ENCODE results near the gene INKA2. TPM values are rescaled to one million over a fixed set of nuclear protein-coding genes. Genes with fewer than 3 reads are reported as not detected.
A peak's percentile ranks its signal among the peaks of the same experiment; 100 is the strongest.

INKA2 gene
- total RNA-seq, 1 donor from 2014 or later, result 4.5 TPM

DNA sequence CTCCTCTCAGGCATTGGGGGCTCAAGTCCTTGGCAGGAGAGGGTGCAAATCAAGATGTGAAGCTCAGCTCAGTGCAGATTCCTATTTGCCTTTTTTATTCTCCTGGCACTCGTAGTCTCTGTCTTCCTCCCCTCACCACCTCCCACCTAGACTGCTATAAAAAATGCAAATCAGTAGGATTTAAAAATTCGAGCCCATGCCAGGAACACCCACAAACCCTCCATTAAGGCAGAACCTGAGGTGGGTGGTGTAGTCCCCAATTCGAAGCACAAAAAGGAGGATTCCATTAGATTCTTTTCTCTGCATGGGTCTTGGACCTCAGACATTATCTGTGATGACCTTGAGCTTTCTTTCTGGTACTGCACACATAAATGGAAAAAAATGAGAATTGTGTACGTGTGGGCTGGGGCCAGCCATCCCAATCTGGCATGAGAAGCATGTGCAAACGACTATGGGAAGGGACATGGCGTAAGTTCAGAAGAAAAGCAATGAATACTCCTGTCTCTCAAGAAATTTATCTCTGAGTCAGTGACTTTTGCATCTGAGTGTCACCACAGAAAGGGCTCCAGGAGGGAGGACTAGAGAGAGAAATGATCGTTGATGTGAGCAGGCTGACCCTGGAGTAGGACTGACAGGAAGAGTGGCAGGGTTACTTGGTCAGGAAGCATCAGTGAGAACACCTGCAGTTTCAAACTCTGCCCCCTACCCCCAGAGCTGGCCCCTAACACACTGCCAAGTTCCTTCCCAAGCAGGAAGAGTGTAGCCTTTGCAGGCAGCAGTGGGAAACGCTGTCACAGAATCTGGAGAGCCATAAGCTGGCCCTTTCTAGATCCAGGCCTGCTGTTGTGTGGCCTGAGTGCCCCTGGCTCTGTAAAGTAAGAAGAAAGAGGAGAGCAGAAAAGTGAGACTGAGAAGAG lies 1.7 kb downstream of the INKA2 start:
- Histone ChIP-seq H3K27me3 (ENCODE audit: control insufficient read depth, insufficient read depth, low read length) (no peaks in the 10 kb centered on the region), H3K4me3 (ENCODE audit: low read depth, low read length) (peak overlapping the region; percentile 70), H3K36me3 (ENCODE audit: control insufficient read depth, insufficient read depth, low read length) (peaks cover 8% of the 10 kb centered on the region)
- DNase-seq (ENCODE audit: low read depth), result no peak
- FAIRE-seq, result no peak
- no peak for TF ChIP-seq CTCF (IDR thresholded peaks at IDR 0.05; ENCODE audit: insufficient read depth, low read length, severe bottlenecking)

DNA sequence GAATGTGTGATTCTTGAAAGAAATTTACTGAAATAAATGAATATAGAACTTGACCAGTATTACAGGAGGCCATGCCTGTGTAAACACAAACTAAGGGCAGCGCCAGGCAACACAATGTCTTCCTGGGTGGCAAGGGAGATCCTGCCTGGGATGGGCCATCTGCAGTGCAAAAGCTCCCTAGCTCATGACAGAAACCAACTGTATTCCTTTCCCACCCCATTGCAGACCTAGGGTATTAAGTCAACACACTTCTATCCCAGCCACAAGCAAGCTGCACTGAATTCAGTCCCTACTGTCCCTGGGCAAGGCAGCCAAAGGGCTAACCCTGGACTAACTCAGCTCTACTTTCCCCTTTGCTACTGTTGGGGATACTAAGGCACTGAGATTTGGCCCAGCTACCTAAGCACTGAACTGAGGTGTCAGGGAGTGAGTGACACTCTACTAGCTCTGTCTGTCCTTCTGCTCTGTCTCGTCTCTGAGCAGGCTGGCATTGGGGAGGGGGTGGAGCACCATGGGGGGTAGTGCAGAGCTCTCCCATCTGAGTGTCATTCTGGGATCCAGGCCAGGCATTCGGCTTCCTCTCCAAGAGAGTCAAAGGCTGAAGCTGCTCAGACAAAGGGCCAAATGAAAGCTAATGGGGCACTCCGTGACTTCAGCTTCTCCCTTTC lies 2.5 kb downstream of the INKA2 start:
- DNase-seq (ENCODE audit: low read depth), result no peak
- H3K36me3 ChIP-seq (ENCODE audit: control insufficient read depth, insufficient read depth, low read length), result peaks cover 8% of the 10 kb centered on the region
- no peak for TF ChIP-seq CTCF (IDR thresholded peaks at IDR 0.05; ENCODE audit: insufficient read depth, low read length, severe bottlenecking)
- FAIRE-seq, result no peak
- H3K27me3 ChIP-seq (ENCODE audit: control insufficient read depth, insufficient read depth, low read length), result no peaks in the 10 kb centered on the region
- no peak overlapping the region for H3K4me3 ChIP-seq (ENCODE audit: low read depth, low read length)

DNA sequence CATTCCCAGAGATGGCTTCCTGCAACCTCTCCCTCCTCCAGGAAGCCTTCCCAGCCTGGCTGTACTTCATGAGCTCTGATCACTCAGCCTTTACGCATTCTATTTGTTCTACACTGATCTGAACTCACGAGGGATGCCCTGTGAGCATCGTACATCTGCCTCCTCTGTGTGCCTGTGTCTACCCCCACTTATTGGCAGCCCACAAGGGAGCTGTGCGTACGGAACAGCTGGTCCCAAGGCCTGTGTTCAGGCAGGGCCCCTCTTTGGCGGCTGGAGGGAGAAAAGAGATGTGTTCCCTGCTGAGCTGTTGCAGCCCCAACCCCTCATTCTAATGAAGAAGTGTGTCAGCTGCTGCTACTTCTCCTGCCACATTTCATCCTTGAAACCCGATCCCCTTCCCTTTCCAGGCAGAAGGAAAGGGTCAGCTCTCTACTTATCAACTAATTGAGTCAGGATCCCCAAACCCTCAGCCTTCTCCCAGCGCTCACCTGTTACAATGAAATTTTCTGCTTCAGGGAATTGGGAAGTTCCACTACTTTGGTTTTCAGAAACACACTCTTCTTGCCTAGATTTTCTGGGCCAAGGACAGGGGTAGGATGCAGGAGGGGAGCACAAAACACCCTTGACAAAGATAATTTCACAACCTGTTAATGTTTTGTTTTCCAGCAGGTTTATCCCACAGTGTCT lies 3.2 kb downstream of the INKA2 start:
- H3K36me3 ChIP-seq (ENCODE audit: control insufficient read depth, insufficient read depth, low read length), result peaks cover 8% of the 10 kb centered on the region
- no peak overlapping the region for H3K4me3 ChIP-seq (ENCODE audit: low read depth, low read length)
- FAIRE-seq (no peak), DNase-seq (ENCODE audit: low read depth) (no peak)
- TF ChIP-seq CTCF (IDR thresholded peaks at IDR 0.05; ENCODE audit: insufficient read depth, low read length, severe bottlenecking), result no peak
- H3K27me3 ChIP-seq (ENCODE audit: control insufficient read depth, insufficient read depth, low read length), result no peaks in the 10 kb centered on the region

GRCh38 chr1:111735321-111735720 lies 3.9 kb downstream of the INKA2 start:
- no peak for TF ChIP-seq CTCF (IDR thresholded peaks at IDR 0.05; ENCODE audit: insufficient read depth, low read length, severe bottlenecking)
- DNase-seq (ENCODE audit: low read depth) (no peak), FAIRE-seq (no peak)
- Histone ChIP-seq H3K4me3 (ENCODE audit: low read depth, low read length) (no peak overlapping the region), H3K36me3 (ENCODE audit: control insufficient read depth, insufficient read depth, low read length) (peaks cover 8% of the 10 kb centered on the region), H3K27me3 (ENCODE audit: control insufficient read depth, insufficient read depth, low read length) (no peaks in the 10 kb centered on the region)

GRCh38 chr1:111734856-111735255 lies 4.3 kb downstream of the INKA2 start:
- Histone ChIP-seq H3K4me3 (ENCODE audit: low read depth, low read length) (no peak overlapping the region), H3K27me3 (ENCODE audit: control insufficient read depth, insufficient read depth, low read length) (no peaks in the 10 kb centered on the region), H3K36me3 (ENCODE audit: control insufficient read depth, insufficient read depth, low read length) (peaks cover 8% of the 10 kb centered on the region)
- FAIRE-seq, result no peak
- DNase-seq (ENCODE audit: low read depth), result no peak
- no peak for TF ChIP-seq CTCF (IDR thresholded peaks at IDR 0.05; ENCODE audit: insufficient read depth, low read length, severe bottlenecking)
